OCI-LY3 (cell line): ENCODE data around the gene PHF20.

ENCODE experiments used
- H2AFZ ChIP-seq: fragments of 200-600, 300-600 bp; shearing (Covaris generic); 2 replicates; pipeline ENCODE4 v1.6.0; 2014; ENCODE audit warnings: antibody characterized with exemption, low read depth, low read length
- H3K27ac ChIP-seq: fragments of 200-600, 300-600 bp; sonication (generic); 2 replicates; pipeline ENCODE4 v1.5.1; 2014; ENCODE audit warnings: mild to moderate bottlenecking, low read length, moderate library complexity, mixed read lengths
- H3K27me3 ChIP-seq: fragments of 200-600, 300-600 bp; sonication (generic); 2 replicates; pipeline ENCODE4 v1.6.1; 2014; ENCODE audit warnings: low read depth, low read length, mixed read lengths
- H3K36me3 ChIP-seq: fragments of 200-600, 300-600 bp; sonication (generic); replicated peaks from 2 replicates; pipeline ENCODE3; 2014; ENCODE audit warnings: low read depth, low read length, mixed read lengths
- H3K4me1 ChIP-seq: fragments of 300-600, 200-600 bp; sonication (generic); 2 replicates; pipeline ENCODE4 v1.6.1; 2014; ENCODE audit warnings: low read length, mixed read lengths
- H3K4me2 ChIP-seq: fragments of 200-600, 300-600 bp; sonication (generic); 2 replicates; pipeline ENCODE4 v1.6.1; 2014; ENCODE audit warnings: low read length, mixed read lengths
- H3K4me3 ChIP-seq: fragments of 300-600, 200-600 bp; sonication (generic); 2 replicates; pipeline ENCODE4 v1.5.1; 2014; ENCODE audit warnings: antibody characterized with exemption, mild to moderate bottlenecking, low read length, moderate library complexity
- H3K79me2 ChIP-seq: fragments of 300-600, 200-600 bp; shearing (Covaris generic); 2 replicates; pipeline ENCODE4 v1.6.1; 2014; ENCODE audit warnings: mild to moderate bottlenecking, low read length, mixed read lengths
- H3K9ac ChIP-seq: fragments of 300-600, 200-600 bp; shearing (Covaris generic); 2 replicates; pipeline ENCODE4 v1.6.0; 2014; ENCODE audit warnings: mild to moderate bottlenecking, low read length, moderate library complexity
- H3K9me3 ChIP-seq: fragments of 200-600, 300-600 bp; shearing (Covaris generic); 2 replicates; pipeline ENCODE4 v1.6.1; 2014; ENCODE audit warnings: low read length, mixed read lengths; ENCODE audit not compliant: insufficient read depth
- H4K20me1 ChIP-seq: fragments of 200-600, 300-600 bp; sonication (generic); 2 replicates; pipeline ENCODE4 v1.6.1; 2016; ENCODE audit warnings: low read length, mixed read lengths; ENCODE audit not compliant: insufficient read depth
- CTCF ChIP-seq: fragments of 200-600, 300-600 bp; sonication (generic); IDR thresholded peaks from 2 replicates; pipeline ENCODE4 v1.5.1; 2014; ENCODE audit warnings: antibody characterized with exemption, low read length, low read depth
- EZH2phosphoT487 ChIP-seq: fragments of 200-600 bp; shearing (Covaris generic); IDR thresholded peaks from 2 replicates; pipeline ENCODE4 v1.6.1; 2018; ENCODE audit warnings: antibody characterized with exemption, mixed run types, low read depth

Gene PHF20

DNA sequence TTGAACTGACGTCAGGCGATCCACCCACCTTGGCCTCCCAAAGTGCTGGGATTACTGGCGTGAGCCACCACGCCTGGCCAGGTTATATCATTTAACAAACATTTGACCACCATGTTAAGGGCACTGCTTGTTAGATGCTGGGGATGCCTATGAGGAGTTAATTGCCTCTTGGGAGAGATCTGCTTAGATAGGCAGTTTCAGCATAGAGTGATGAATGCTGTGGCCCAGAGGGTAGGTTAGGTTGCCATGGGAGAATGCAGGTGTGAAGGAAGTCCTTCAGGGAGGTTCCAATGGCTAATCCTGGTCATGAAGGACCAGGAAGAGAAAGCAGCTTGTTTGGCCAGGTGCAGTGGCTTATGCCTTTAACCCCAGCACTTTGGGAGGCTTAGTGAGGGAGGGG is 17.0 kb downstream of the PHF20 start:
- H3K4me3 ChIP-seq = no peak overlapping the region
- H3K79me2 ChIP-seq = peaks cover 50% of the 10 kb centered on the region
- no peak overlapping the region for H3K4me2 ChIP-seq
- peaks cover 18% of the 10 kb centered on the region for H4K20me1 ChIP-seq
- TF ChIP-seq CTCF (no peak), EZH2phosphoT487 (no peak)
- H2AFZ ChIP-seq = no peak overlapping the region
- H3K27me3 ChIP-seq = no peaks in the 10 kb centered on the region
- H3K9me3 ChIP-seq = no peaks in the 10 kb centered on the region
- H3K9ac ChIP-seq = no peak overlapping the region
- no peak overlapping the region for H3K27ac ChIP-seq
- H3K36me3 ChIP-seq = peaks cover 7% of the 10 kb centered on the region
- H3K4me1 ChIP-seq = no peaks in the 10 kb centered on the region

GRCh38 chr20:35791097-35791496 is 19.3 kb downstream of the PHF20 start:
- peaks cover 45% of the 10 kb centered on the region for H3K79me2 ChIP-seq

GRCh38 chr20:35791821-35792220 is 20.0 kb downstream of the PHF20 start:
- Histone ChIP-seq H3K27ac (no peak overlapping the region), H3K79me2 (peaks cover 38% of the 10 kb centered on the region), H4K20me1 (peaks cover 21% of the 10 kb centered on the region), H3K4me3 (no peak overlapping the region), H3K9me3 (no peaks in the 10 kb centered on the region), H3K27me3 (no peaks in the 10 kb centered on the region), H3K4me2 (no peak overlapping the region), H2AFZ (no peak overlapping the region), H3K4me1 (no peaks in the 10 kb centered on the region), H3K36me3 (peaks cover 7% of the 10 kb centered on the region), H3K9ac (no peak overlapping the region)
- no peak for TF ChIP-seq CTCF

More at GRCh38 chr20:35791097-35791496, 19.3 kb downstream of the PHF20 start:
- H3K4me1 ChIP-seq = no peaks in the 10 kb centered on the region
- no peak overlapping the region for H3K27ac ChIP-seq
- H2AFZ ChIP-seq = no peak overlapping the region
- no peaks in the 10 kb centered on the region for H3K9me3 ChIP-seq
- H3K9ac ChIP-seq = no peak overlapping the region
- no peaks in the 10 kb centered on the region for H3K27me3 ChIP-seq
- TF ChIP-seq EZH2phosphoT487 = no peak
- no peak for TF ChIP-seq CTCF
- H3K36me3 ChIP-seq = peaks cover 7% of the 10 kb centered on the region
- H3K4me2 ChIP-seq = no peak overlapping the region
- peaks cover 18% of the 10 kb centered on the region for H4K20me1 ChIP-seq
- H3K4me3 ChIP-seq = no peak overlapping the region

DNA sequence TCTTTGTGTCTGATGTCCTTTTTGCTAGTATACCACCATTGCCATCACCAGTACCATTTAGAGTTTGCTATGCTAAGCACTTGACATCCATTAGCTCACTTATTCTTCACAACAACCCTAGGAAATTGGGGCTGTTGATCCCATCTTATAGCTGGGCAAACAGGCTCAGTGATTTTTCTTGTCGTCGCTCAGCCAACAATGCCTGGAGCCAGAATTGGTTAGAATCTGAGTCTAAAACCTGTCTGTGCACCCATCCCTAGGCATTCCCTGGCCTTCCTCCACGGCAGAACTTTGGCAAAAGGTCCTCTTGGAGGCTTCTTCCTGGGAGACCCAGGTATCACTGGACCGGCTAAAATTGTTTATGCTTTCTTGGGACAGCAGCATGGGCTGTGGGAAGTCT is 20.9 kb downstream of the PHF20 start:
- no peak overlapping the region for H3K4me2 ChIP-seq
- H3K79me2 ChIP-seq = peaks cover 38% of the 10 kb centered on the region
- H2AFZ ChIP-seq = no peak overlapping the region

More for the DNA sequence above, 20.9 kb downstream of the PHF20 start:
- Histone ChIP-seq H3K9ac (no peak overlapping the region), H3K27me3 (no peaks in the 10 kb centered on the region), H4K20me1 (peaks cover 23% of the 10 kb centered on the region), H3K4me3 (no peak overlapping the region), H3K27ac (no peak overlapping the region), H3K4me1 (no peaks in the 10 kb centered on the region), H3K9me3 (no peaks in the 10 kb centered on the region), H3K36me3 (peaks cover 7% of the 10 kb centered on the region)
- TF ChIP-seq EZH2phosphoT487 (no peak), CTCF (no peak)
